ENCODE measurements around the gene RYR1.
"Not testable (repeated sequence)": the region's sequence is repeated elsewhere in the genome, so short reads cannot be mapped to it uniquely, and the experiment has no call there.

Gene RYR1

DNA sequence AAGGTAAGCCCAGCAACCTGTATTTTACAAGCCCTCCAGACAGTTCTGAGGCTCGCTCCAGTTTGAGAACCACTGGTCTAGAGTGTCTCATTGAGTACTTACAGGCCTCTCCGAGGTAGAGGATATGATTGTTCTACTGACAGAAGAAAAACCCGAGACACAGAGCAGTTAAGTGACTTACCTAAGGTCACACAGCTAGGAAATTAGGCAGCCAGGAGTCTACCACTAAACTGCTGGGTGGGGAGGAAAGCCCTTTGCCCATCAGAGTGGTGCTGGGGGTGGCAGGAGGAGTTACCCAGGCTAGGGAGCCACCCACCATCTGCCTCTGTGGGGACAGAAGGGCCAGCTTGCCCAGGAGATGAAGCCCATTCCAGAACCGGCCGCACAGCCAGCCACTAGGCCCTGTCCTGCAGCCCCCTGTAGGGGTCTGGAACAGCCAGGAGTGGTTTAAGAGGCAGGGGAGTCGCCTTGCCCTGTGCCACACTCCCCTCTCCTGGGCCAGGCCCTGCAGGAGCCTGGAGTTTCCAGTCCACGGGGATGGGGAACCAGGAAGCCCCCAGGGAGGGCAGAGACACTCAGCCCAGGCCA lies 8.2 kb upstream of the RYR1 start:
- no peak for FAIRE-seq

GRCh38 chr19:38425810-38426466 lies 7.6 kb upstream of the RYR1 start, which contains the start of gene RASGRP4:
RASGRP4 (minus strand) TSS chr19:38426219; CDS start chr19:38426091, 128 bp downstream.
- FAIRE-seq, result no peak
- DNase-seq (ENCODE audit: insufficient read length, low spot score), result no peak

More for the DNA sequence above, 8.2 kb upstream of the RYR1 start:
- no peak for DNase-seq (ENCODE audit: insufficient read length, low spot score)

GRCh38 chr19:38427035-38427677 lies 6.3 kb upstream of the RYR1 start:
- not testable (repeated sequence) for DNase-seq (ENCODE audit: insufficient read length, low spot score); FAIRE-seq

DNA sequence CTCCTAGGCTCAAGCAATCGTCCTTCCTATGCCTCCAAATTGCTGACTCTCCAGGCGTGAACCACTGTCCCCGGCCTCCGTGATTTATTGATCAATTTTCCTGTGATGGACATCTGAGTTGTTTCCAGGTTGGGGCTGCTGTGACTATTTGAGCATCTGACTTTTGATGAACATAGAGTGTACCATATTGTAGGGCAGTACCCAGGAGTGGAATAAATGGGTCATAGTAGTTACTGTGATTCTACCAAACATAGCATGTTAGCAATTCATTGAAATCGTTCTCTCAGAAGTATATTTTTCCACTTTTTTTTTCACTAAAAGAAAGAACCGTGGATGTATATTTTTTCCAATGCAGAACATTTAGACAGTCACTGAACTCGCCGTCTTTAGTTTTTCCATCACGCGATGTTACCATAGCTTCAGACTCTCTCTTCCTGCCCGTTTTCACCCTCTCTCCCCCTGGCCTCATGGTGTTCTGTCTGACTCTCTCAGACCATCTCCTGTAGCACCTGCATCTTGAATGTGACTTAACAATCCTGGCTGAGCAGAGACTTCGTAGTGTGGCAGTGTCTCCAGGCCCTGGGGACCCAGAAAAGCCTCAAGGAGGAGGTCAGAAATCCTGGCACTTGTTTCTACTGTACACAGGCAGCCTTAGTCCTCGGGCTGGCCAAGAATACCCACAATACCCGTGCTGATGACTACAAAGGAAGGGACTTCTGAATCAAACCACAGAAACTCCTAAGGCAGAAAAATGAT lies 4.3 kb upstream of the RYR1 start:
- DNase-seq (ENCODE audit: insufficient read length, low spot score), result no peak
- no peak for FAIRE-seq

GRCh38 chr19:38429811-38430156 lies 3.7 kb upstream of the RYR1 start:
- no peak for DNase-seq (ENCODE audit: insufficient read length, low spot score)
- no peak for FAIRE-seq

DNA sequence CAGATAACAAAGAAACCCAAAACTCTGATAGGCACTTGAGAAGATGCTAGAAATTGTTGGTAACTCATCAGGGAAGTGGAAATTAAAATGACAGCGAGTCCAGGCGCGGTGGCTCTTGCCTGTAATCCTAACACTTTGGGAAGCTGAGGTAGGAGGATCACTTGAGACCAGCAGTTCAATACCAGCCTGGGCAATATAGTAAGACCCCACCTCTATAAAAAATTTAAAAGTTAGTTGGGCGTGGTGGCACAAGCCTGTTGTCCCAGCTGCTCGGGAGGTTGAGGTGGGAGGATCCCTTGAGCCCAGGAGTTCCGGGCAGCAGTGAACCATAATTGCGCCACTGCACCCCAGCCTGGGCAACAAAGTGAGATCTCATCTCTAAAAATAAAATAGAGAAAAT lies 2.6 kb upstream of the RYR1 start:
- no peak for FAIRE-seq
- no peak for DNase-seq (ENCODE audit: insufficient read length, low spot score)

DNA sequence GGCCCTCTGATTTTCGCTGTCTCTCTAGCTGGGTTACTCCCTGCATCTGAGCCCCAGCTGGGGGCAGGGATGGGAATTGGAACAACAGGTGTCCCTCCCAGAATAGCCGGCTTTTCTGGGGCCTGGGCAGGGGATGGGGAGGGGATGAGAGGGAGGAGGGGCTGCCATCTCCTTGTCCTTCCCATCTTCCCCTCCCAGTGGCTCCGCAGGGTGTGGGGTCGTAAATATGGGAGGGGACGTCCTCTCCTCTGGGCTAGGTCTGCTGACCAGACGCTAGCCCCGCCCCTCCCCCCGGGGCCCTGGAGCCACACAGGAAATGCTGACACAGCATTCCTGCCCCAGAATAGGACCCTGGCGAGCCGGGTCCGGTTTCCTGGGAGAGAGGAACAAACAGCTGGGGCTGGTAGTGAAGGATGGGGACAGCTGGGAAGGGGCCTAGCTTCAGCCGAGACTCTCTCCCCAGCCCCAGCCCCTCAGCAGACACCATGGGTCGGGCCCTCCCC lies 1.1 kb downstream of the RYR1 start:
- FAIRE-seq (no peak), DNase-seq (ENCODE audit: insufficient read length, low spot score) (peak; percentile 31)

- FAIRE-seq, result no peak
- DNase-seq (ENCODE audit: insufficient read length, low spot score), result no peak
Measured at GRCh38 chr19:38437295-38437694, 3.8 kb downstream of the RYR1 start.

DNA sequence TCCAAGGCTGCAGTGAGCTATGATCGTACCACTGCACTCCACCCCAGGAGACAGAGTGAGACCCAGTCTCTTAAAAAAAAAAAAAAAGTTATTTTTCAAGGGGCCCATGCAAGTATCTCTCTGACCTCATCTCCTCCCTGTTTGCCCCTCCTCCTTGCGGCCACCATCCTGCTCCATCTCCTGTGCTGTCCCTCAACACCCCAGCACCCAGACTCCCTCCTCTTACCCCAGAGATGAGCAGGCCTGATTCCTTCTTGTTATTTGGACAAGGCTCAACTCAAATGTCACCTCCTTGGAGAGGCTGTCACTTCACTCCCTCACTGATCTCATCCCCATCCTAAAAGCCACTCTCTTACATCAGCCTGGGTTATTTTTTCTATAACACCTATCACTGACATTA lies 4.4 kb downstream of the RYR1 start:
- DNase-seq (ENCODE audit: insufficient read length, low spot score) (no peak), FAIRE-seq (no peak)

- DNase-seq (ENCODE audit: insufficient read length, low spot score) (no peak), FAIRE-seq (no peak)
Measured at GRCh38 chr19:38440592-38440991, 7.1 kb downstream of the RYR1 start.

- no peak for FAIRE-seq
- no peak for DNase-seq (ENCODE audit: insufficient read length, low spot score)
Measured at GRCh38 chr19:38441657-38442348, 8.3 kb downstream of the RYR1 start.

GRCh38 chr19:38442736-38443135 lies 9.2 kb downstream of the RYR1 start:
- DNase-seq (ENCODE audit: insufficient read length, low spot score) (no peak), FAIRE-seq (no peak)

DNA sequence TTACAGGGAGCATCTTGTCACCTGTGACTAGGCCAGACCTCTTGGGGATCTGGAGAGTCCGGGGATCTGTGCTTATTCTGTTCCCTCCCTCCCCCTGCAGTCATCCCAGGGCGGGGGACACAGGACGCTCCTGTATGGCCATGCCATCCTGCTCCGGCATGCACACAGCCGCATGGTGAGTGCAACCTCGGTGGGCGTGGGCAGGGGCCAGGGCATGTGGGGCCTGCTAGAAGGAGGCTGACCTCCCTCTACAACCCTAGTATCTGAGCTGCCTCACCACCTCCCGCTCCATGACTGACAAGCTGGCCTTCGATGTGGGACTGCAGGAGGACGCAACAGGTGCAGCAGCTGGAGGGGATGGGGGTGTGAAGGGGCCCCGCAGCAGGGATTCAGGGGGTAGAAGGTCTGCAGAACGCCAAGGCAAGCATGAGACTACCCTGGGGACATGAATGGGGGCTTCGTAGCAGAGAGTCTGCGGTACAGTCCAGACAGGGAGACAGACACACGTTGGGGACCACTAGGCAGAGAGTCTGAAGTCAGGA lies 10.0 kb downstream of the RYR1 start:
- FAIRE-seq, result no peak
- DNase-seq (ENCODE audit: insufficient read length, low spot score), result no peak

GRCh38 chr19:38444026-38444425 lies 10.5 kb downstream of the RYR1 start:
- DNase-seq (ENCODE audit: insufficient read length, low spot score) (no peak), FAIRE-seq (no peak)

- no peak for FAIRE-seq
- no peak for DNase-seq (ENCODE audit: insufficient read length, low spot score)
Measured at GRCh38 chr19:38445362-38445761, 11.9 kb downstream of the RYR1 start.

DNA sequence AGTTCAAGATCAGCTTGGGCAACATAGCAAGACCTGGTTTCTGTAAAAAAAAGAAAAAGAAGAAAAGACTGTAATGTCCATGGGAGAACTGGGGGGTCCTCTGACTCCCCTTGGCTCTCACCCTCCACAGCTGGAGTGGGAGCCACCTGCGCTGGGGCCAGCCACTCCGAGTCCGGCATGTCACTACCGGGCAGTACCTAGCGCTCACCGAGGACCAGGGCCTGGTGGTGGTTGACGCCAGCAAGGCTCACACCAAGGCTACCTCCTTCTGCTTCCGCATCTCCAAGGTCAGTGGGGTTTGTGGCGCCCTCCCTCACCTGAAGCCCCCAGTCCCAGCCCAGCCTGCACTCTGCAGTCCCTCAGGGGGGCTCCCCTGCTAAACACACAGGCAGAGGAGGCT lies 14.7 kb downstream of the RYR1 start:
- no peak for DNase-seq (ENCODE audit: insufficient read length, low spot score)
- FAIRE-seq, result no peak

GRCh38 chr19:38449518-38449917 lies 16.0 kb downstream of the RYR1 start:
- DNase-seq (ENCODE audit: insufficient read length, low spot score) (no peak), FAIRE-seq (no peak)

- no peak for FAIRE-seq
- DNase-seq (ENCODE audit: insufficient read length, low spot score), result no peak
Measured at GRCh38 chr19:38451036-38451435, 17.5 kb downstream of the RYR1 start.

DNA sequence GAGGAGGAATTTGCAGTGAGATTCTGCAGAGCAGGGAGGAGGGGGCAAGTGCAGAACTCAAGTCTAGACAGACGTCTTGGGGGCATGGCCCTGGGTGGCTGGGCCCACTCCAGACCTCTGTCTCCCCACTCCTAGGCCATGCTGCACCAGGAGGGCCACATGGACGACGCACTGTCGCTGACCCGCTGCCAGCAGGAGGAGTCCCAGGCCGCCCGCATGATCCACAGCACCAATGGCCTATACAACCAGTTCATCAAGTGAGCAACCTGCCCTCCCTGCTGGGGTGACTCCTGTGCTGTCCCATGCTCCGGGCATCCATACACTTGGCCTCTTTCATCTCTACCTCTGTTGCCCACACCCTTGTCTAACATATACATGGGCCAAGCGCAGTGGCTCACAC lies 18.1 kb downstream of the RYR1 start:
- DNase-seq (ENCODE audit: insufficient read length, low spot score) (no peak), FAIRE-seq (no peak)
